DMS53 (cell line): ENCODE results near the gene APBA3.

Experiments
- DNase-seq: peaks from one replicate; lab custom pipeline; 2025; lab: John Stamatoyannopoulos, UW

The APBA3 gene

GRCh38 chr19:3720349-3720917, 41.1 kb downstream of the APBA3 start:
- peak; percentile 53 for DNase-seq

DNA sequence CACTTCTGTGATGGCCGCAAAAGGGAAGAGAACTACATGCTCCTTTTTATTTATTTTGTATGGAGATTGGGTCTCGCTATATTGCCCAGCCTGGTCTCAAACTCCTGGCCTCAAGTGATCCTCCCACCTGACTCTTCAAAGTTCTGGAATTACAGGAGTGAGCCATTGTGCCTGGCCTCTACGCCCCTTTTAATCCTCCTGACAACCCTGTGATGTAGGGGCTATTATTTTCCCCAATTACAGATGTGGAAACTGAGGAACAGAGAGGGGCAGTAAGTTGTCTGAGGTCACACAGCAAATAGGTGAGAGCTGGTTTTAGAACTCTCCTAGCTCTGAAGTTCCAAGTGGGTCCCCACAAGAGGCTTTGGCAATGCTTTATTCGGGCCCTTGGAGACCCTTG, 41.6 kb downstream of the APBA3 start:
- no peak for DNase-seq

GRCh38 chr19:3716147-3716668, 45.3 kb downstream of the APBA3 start:
- no peak for DNase-seq

GRCh38 chr19:3712663-3713611, 48.6 kb downstream of the APBA3 start:
- peak; percentile 77 for DNase-seq

DNA sequence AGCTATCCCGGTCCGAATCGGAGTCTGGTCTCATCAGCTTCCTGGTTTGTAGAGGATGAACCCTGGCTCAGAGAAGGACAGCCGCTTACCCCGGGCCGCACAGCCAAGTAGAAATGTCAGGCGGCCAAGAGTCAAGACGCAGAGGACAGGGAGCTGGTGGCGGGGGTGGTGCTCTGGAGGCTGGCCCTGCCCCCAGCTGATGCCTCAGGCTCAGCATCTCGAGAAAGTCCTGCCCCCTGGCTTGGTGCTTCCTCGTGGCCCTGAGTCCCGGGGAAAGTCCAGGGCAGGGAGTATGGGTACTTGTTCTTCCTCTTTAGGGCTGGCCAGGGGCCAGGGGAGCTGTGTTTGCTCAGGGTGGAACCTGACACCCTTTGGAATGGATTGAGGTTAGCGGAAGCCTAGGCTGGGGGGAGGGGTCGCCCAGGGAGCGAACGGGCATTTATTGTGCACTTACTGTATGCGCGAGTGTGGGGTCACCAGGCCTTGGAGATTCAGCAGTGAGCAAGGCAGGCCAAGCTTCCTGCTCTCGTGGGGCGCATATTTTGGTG, 51.2 kb downstream of the APBA3 start:
- peak; percentile 95 for DNase-seq

DNA sequence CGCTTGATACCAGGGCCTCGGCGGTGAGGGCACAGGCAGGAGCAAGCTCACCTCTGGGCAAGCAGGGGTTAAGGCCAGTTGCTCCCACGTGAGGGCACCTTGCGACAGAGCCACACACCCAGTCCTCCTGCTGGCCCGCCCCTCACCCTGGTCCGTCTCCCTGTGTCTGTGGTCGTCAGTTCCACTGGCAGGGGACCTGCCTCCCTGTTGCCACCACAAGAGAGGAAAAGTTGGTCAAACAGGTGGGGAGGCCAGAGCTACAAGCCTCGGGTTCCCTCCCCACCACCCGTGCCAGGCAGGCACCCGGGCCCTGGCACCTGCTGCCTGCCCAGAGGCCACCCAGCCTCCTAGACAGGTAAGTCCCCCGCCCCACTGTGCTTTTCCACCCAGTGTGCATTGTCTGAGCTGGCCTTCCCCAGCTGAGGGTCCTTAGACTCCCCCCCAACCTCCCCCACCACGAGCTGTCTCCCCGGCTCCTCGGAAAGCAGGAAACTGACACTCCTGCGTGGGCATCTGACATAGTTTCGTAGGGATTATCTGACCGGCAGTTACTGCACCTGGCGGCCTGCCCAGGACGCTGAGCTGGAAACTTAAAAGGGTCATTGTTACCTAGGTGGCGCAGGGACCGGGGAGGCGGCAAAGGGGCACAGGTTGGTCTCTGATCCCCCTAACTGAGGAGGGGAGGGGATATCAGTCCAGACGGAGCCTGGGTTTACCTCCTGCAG, 53.1 kb downstream of the APBA3 start, which contains the start of gene TJP3:
Gene TJP3 (plus strand): TSS at position 178 of the 725 bp plus-strand sequence. CDS start 20,049 bp downstream, outside the sequence.
- peak; percentile 70 for DNase-seq

DNA sequence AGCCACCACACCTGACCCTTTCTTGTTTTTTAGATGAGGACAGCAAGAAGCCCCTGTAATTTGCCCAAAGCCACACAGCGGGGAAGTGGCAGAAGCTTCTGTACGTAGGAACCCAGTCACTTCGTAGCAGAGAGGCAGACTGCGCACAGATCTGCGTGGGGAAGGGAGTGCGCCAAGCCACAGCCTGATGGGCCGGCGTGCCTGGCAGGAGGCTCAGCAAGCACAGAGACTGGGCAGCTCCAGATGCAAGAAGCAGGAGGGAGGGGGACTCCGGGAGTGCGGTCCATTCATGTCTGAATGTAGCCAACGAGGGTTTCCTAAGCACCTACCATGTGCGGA, 53.7 kb downstream of the APBA3 start:
- no peak for DNase-seq

- DNase-seq = no peak
Observed at GRCh38 chr19:3701200-3701599, 60.3 kb downstream of the APBA3 start.
